HCT116 (cell line): Measurements from ENCODE around the gene CHRNA4.

ENCODE experiments used
- EZH2 ChIP-seq: fragments of 200-600 bp; sonication (generic); IDR thresholded peaks from 2 replicates; pipeline ENCODE4 v1.6.1; 2017; ENCODE audit warnings: antibody characterized with exemption, mixed run types
- EZH2phosphoT487 ChIP-seq: fragments of 200-600 bp; IDR thresholded peaks from 2 replicates; pipeline ENCODE4 v1.6.1; 2018; ENCODE audit warnings: antibody characterized with exemption, borderline replicate concordance
- JUND ChIP-seq: IDR thresholded peaks from 2 replicates; pipeline ENCODE4 v1.6.1; 2012
- POLR2A ChIP-seq: IDR thresholded peaks from 2 replicates; pipeline ENCODE4 v1.7.0; 2011; ENCODE audit warnings: borderline replicate concordance; ENCODE audit not compliant: insufficient read depth, insufficient read length; ENCODE audit errors: extremely low read depth
- POLR2AphosphoS5 ChIP-seq: IDR thresholded peaks from 2 replicates; pipeline ENCODE4 v1.6.1; 2011; ENCODE audit warnings: mild to moderate bottlenecking, low read depth, low read length, moderate library complexity
- RAD21 ChIP-seq: IDR thresholded peaks from 2 replicates; pipeline ENCODE4 v1.6.1; 2012; ENCODE audit warnings: low read depth, mild to moderate bottlenecking
- TF ChIP-seq, protein P1 (sequence below), 3 experiments: fragments of 200-600 bp in 1 of 3; sonication (generic) in 1 of 3; IDR thresholded peaks in 2 of 3; conservative IDR thresholded peaks in 1 of 3; 2 replicates each; pipeline ENCODE4 v1.5.1; 2012 to 2017; ENCODE audit warnings: low read depth in 2 of 3, low read length in 2 of 3, antibody characterized with exemption in 1 of 3, borderline replicate concordance in 1 of 3, control low read depth in 1 of 3, mild to moderate bottlenecking in 1 of 3, mixed read lengths in 1 of 3, mixed run types in 1 of 3, moderate library complexity in 1 of 3; ENCODE audit not compliant: insufficient read depth in 1 of 3
- TF ChIP-seq, protein P2 (sequence below): IDR thresholded peaks from 2 replicates; pipeline ENCODE4 v1.6.1; 2011; ENCODE audit warnings: mild to moderate bottlenecking, low read length, moderate library complexity; ENCODE audit not compliant: insufficient replicate concordance; ENCODE audit errors: extremely low read depth
- TF ChIP-seq, protein P3 (sequence below): IDR thresholded peaks from 2 replicates; pipeline ENCODE4 v1.6.1; 2012; ENCODE audit warnings: low read depth

DNA sequence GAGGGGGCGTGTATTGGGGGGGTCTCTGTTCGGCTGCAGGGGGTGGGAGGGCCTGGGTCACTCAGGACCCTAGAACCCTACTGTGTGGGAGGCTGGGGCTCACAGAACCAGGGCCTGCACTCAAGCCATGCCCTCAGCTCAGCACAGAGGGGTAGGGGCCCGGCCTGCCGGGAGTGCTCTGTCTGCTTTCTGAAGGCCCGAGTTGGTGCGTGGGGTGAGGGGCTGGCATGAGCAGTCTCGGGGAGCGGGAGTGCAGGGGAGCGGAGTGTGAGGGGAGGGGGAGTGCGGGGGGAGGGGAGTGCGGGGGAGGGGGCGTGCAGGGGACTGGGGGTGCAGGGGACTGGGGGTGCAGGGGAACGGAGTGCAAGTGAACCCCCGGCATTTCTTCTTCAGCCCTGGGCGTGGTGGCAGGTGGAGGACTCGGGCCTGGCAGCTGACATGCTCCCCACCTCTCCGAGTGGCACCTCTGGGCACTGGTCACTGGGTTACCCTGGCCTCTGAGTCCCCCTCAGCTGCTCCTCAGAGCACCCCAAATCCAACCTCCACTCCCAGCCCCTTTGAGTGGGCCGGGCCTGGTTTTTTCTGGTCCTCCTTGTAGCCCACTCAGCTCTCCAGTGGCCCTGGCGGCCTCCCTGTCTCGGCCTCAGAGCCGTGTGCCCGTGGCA, 67.1 kb downstream of the CHRNA4 start:
- TF ChIP-seq, protein P1, sequence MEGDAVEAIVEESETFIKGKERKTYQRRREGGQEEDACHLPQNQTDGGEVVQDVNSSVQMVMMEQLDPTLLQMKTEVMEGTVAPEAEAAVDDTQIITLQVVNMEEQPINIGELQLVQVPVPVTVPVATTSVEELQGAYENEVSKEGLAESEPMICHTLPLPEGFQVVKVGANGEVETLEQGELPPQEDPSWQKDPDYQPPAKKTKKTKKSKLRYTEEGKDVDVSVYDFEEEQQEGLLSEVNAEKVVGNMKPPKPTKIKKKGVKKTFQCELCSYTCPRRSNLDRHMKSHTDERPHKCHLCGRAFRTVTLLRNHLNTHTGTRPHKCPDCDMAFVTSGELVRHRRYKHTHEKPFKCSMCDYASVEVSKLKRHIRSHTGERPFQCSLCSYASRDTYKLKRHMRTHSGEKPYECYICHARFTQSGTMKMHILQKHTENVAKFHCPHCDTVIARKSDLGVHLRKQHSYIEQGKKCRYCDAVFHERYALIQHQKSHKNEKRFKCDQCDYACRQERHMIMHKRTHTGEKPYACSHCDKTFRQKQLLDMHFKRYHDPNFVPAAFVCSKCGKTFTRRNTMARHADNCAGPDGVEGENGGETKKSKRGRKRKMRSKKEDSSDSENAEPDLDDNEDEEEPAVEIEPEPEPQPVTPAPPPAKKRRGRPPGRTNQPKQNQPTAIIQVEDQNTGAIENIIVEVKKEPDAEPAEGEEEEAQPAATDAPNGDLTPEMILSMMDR (IDR thresholded peaks at IDR 0.05 in 2 of 3, conservative IDR thresholded peaks at IDR 0.05 in 1 of 3; ENCODE audit: borderline replicate concordance in 1 of 3, insufficient read depth in 1 of 3, low read depth in 2 of 3, low read length in 2 of 3), result no peak
- no peak for TF ChIP-seq EZH2
- no peak for TF ChIP-seq POLR2AphosphoS5
- TF ChIP-seq RAD21, result no peak
- no peak for TF ChIP-seq POLR2A
- no peak for TF ChIP-seq JUND
- no peak for TF ChIP-seq EZH2phosphoT487
- TF ChIP-seq, protein P2, sequence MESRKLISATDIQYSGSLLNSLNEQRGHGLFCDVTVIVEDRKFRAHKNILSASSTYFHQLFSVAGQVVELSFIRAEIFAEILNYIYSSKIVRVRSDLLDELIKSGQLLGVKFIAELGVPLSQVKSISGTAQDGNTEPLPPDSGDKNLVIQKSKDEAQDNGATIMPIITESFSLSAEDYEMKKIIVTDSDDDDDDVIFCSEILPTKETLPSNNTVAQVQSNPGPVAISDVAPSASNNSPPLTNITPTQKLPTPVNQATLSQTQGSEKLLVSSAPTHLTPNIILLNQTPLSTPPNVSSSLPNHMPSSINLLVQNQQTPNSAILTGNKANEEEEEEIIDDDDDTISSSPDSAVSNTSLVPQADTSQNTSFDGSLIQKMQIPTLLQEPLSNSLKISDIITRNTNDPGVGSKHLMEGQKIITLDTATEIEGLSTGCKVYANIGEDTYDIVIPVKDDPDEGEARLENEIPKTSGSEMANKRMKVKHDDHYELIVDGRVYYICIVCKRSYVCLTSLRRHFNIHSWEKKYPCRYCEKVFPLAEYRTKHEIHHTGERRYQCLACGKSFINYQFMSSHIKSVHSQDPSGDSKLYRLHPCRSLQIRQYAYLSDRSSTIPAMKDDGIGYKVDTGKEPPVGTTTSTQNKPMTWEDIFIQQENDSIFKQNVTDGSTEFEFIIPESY, result no peak
- TF ChIP-seq, protein P3, sequence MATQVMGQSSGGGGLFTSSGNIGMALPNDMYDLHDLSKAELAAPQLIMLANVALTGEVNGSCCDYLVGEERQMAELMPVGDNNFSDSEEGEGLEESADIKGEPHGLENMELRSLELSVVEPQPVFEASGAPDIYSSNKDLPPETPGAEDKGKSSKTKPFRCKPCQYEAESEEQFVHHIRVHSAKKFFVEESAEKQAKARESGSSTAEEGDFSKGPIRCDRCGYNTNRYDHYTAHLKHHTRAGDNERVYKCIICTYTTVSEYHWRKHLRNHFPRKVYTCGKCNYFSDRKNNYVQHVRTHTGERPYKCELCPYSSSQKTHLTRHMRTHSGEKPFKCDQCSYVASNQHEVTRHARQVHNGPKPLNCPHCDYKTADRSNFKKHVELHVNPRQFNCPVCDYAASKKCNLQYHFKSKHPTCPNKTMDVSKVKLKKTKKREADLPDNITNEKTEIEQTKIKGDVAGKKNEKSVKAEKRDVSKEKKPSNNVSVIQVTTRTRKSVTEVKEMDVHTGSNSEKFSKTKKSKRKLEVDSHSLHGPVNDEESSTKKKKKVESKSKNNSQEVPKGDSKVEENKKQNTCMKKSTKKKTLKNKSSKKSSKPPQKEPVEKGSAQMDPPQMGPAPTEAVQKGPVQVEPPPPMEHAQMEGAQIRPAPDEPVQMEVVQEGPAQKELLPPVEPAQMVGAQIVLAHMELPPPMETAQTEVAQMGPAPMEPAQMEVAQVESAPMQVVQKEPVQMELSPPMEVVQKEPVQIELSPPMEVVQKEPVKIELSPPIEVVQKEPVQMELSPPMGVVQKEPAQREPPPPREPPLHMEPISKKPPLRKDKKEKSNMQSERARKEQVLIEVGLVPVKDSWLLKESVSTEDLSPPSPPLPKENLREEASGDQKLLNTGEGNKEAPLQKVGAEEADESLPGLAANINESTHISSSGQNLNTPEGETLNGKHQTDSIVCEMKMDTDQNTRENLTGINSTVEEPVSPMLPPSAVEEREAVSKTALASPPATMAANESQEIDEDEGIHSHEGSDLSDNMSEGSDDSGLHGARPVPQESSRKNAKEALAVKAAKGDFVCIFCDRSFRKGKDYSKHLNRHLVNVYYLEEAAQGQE, result no peak
